Adipocyte (in vitro differentiated cells): ENCODE data around the gene FBXO21.

Source experiments
- DNase-seq: peaks from one replicate; pipeline ENCODE4 v3.0.0-alpha.2; 2015; ENCODE audit warnings: low read depth
- H3K27me3 ChIP-seq: replicated peaks from 2 replicates; pipeline ENCODE4 v1.7.0; 2013; ENCODE audit warnings: mild to moderate bottlenecking, low read length, moderate library complexity; ENCODE audit not compliant: control insufficient read depth, insufficient read depth
- H3K36me3 ChIP-seq: 2 replicates; pipeline ENCODE4 v1.7.0; 2013; ENCODE audit warnings: low read length, mild to moderate bottlenecking, moderate library complexity; ENCODE audit not compliant: control insufficient read depth, insufficient read depth, severe bottlenecking
- H3K4me1 ChIP-seq: 2 replicates; pipeline ENCODE4 v1.7.0; 2013; ENCODE audit warnings: mild to moderate bottlenecking, low read length, moderate library complexity; ENCODE audit not compliant: control insufficient read depth, insufficient read depth
- H3K4me3 ChIP-seq: 2 replicates; pipeline ENCODE4 v1.7.0; 2013; ENCODE audit warnings: mild to moderate bottlenecking, low read length, moderate library complexity
- H3K9ac ChIP-seq: 2 replicates; pipeline ENCODE4 v1.7.0; 2013; ENCODE audit warnings: mild to moderate bottlenecking, low read length, moderate library complexity
- H3K9me3 ChIP-seq: 2 replicates; pipeline ENCODE4 v1.7.0; 2013; ENCODE audit warnings: mild to moderate bottlenecking, low read length, moderate library complexity; ENCODE audit not compliant: control insufficient read depth

The FBXO21 gene

DNA sequence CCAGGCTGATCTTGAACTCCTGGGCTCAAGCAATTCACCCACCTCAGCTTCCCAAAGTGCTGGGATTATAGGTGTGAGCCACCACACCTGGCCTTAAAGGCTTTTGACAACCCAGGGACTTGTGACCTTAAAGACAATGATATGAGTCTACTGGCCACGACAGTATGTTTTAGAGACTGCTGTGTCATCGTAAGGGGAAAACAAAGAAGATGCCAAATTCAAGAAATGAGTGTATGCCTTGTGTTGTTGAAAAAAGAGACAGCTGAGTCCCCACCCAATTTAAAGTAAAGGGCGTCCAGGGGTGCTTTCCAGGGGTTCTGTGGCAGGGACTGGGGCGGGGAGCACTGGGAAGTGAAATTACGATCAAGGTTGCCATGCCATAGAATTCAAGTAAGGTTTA is 26.4 kb upstream of the FBXO21 start:
- H3K9ac ChIP-seq, result no peak overlapping the region
- no peak for DNase-seq
- peaks cover 44% of the 10 kb centered on the region for H3K27me3 ChIP-seq
- H3K9me3 ChIP-seq, result no peaks in the 10 kb centered on the region
- no peaks in the 10 kb centered on the region for H3K4me1 ChIP-seq
- H3K4me3 ChIP-seq, result no peak overlapping the region
- H3K36me3 ChIP-seq, result no peaks in the 10 kb centered on the region

DNA sequence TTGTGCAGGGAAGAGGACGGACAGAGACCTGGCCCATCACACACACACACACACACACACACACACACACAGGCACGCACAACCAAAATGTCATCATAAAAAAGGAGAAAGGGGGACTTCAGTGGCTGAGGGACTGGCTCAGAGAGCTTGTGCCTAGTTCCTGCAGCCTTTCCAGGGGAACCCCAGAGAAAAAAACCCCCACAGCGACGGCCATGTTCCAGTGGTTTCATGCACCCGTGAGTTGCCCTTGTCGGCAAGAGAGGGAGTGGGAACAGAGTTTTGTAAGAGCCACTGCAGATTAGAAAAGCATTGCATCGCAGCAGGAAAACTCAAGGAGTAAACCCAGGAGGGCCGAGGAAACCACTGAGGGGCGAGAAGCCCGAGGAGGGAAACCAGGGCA is 24.5 kb upstream of the FBXO21 start:
- no peak for DNase-seq
- no peak overlapping the region for H3K9ac ChIP-seq
- H3K36me3 ChIP-seq, result no peaks in the 10 kb centered on the region
- H3K27me3 ChIP-seq, result peaks cover 45% of the 10 kb centered on the region
- no peak overlapping the region for H3K4me3 ChIP-seq
- no peaks in the 10 kb centered on the region for H3K4me1 ChIP-seq
- H3K9me3 ChIP-seq, result no peaks in the 10 kb centered on the region

DNA sequence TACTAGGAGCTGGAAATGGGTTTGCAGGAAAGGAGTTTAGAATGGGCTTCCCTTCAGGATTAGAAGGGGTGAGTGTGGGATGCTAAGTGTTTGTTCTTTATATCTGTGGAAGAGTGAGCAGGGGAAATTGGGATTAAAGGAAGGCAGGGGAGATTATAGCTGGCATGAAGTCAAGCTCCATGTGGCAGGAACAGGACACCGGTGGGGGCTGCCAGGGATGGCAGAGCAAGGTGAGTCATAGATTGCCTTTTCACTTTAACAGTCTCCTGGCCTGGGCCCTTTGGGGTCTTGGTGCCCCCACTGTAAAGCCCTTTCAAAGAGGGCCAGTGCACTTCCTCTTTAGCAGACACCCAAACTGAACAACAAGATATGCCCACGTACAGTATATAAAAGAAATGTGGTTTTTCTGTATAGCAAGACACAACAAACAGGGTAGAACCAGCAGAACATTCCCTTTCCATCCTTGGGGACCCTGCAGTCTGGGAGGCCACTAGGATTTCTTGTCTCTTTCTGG is 23.1 kb upstream of the FBXO21 start:
- peaks cover 48% of the 10 kb centered on the region for H3K27me3 ChIP-seq
- H3K4me3 ChIP-seq, result no peak overlapping the region
- H3K36me3 ChIP-seq, result no peaks in the 10 kb centered on the region
- H3K9ac ChIP-seq, result no peak overlapping the region
- no peaks in the 10 kb centered on the region for H3K9me3 ChIP-seq
- no peaks in the 10 kb centered on the region for H3K4me1 ChIP-seq
- DNase-seq, result no peak

DNA sequence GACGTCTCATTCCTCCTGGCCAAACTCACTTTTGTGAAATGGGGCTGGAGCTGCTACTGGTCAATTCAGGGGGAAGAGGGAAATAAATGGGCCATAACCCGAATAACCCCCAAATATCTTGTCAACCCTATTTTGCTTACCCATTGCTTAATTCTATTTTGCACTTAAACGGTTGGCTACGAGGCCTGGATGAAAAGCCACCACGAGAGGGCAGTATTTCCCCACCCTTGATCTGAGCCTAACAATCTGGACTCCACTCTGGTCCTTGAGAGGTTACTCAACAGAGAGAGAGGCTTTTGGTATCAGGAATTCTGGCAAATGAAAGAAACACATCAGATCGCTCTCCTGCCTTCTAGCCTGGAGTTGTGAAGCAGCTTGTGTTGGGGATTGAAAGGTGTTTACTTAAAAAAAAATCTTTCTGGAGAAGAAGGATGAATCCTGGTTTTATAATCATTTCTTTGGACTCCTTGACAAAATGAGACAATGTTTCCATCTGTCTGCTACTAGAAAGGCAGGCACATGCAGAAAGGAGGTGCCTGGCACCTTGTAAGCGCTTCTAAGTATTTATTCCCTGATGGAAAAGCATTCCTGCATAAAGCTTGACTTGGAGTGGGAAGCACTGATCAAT is 22.4 kb upstream of the FBXO21 start:
- no peak overlapping the region for H3K4me3 ChIP-seq
- no peaks in the 10 kb centered on the region for H3K36me3 ChIP-seq
- H3K9me3 ChIP-seq, result no peaks in the 10 kb centered on the region
- H3K4me1 ChIP-seq, result no peaks in the 10 kb centered on the region
- peaks cover 51% of the 10 kb centered on the region for H3K27me3 ChIP-seq
- DNase-seq, result peak; percentile 93
- H3K9ac ChIP-seq, result no peak overlapping the region

DNA sequence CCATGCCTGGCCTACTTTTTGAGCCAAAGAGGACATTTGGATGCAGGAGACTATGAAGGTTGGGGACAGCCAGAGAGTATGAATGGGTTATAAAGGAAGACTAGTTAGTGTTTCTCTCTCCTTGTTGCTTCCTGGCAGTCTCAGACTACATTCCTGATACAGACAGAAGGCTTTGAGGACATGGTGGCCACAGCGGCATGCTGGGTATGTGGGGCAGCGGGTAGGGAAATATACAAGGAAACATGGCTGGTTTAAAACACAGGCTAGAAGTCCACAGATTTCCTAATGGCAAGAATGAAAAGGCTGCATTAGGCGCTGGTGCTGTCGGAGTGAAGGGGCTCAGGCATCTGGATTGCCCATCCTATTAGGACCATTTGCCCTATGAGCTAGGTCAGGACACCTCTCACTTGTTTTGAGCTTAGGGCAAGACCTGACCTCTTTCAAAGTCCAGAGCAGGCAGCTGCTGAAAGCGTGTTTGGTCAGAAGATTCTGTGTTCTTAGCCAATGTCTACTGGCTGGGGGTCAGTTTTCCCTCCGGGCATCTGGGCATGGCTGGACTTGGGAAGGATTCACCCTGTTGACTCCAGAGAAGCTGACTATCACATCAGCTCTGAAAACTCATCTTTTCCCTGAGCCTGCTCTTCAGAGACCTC is 20.1 kb upstream of the FBXO21 start:
- Histone ChIP-seq H3K27me3 (peaks cover 48% of the 10 kb centered on the region), H3K9me3 (no peaks in the 10 kb centered on the region), H3K9ac (no peak overlapping the region), H3K4me3 (no peak overlapping the region), H3K4me1 (no peaks in the 10 kb centered on the region), H3K36me3 (no peaks in the 10 kb centered on the region)
- no peak for DNase-seq

DNA sequence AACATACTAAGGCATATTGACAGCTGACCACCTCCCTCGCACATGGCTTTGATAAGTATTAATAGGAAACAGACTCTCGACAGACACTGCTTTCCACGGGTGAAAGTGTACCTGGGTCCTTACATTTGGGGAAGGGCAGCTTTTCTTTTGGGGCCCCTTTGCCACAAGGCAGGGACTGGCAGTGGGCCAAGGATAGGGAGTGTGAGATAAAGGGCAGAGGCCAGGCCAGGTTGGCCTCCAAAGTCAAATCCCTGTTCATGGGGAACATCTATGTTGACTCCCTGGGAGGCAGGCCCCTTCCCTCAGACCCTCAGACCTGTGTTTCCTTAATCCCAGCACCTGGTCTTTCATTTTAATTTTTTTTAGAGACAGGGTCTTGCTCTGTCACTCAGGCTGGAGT is 19.4 kb upstream of the FBXO21 start:
- no peaks in the 10 kb centered on the region for H3K4me1 ChIP-seq
- H3K9ac ChIP-seq, result no peak overlapping the region
- H3K4me3 ChIP-seq, result no peak overlapping the region
- no peak for DNase-seq
- H3K9me3 ChIP-seq, result no peaks in the 10 kb centered on the region
- no peaks in the 10 kb centered on the region for H3K36me3 ChIP-seq
- peaks cover 42% of the 10 kb centered on the region for H3K27me3 ChIP-seq

DNA sequence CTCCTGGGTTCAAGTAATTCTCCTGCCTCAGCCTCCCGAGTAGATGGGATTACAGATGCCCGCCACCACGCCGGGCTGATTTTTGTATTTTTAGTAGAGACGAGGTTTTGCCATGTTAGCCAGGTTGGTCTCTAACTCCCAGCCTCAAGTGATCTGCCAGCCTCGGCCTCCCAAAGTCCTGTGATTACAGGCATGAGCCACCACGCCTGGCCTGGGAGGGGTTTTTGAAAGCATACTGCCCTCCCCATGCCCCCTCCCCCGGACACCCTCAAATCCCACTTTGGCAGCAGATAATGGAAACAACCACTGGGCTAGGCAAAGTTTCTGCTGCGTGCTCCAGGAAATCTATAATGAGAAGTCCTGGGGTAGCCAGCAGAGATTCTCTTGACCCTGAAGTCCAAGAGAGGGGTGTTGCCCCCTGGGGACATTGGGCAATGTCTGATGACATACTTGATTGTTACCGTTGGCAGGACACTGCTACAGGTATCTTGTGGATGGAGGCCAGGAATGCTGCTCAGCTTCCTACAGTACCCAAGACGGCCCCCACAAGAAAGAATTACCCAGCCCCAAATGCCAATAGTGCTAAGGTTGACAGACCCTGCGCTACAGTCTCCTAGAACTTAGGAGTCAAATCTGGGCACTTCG is 18.7 kb upstream of the FBXO21 start:
- no peak for DNase-seq
- Histone ChIP-seq H3K27me3 (peaks cover 36% of the 10 kb centered on the region), H3K4me1 (no peaks in the 10 kb centered on the region), H3K4me3 (no peak overlapping the region), H3K9ac (no peak overlapping the region), H3K9me3 (no peaks in the 10 kb centered on the region), H3K36me3 (no peaks in the 10 kb centered on the region)

DNA sequence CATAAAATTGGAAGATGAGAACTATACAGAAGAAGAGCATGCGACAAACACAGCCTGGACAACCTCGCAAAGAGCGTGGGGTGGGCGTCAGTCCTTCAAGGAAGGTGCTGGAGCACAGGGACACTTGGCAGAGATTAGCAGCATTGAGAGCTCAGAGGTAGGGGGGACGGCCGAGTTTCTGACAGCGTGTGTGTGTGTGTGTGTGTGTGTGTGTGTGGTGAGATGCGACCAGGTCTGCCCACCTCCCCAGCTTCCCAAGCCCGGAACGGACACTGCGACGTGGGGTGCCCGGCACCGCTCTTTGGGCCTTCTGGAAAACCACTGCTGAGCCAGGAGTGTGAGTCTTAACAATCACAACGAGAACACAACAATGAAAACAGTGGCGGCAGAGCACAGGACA is 17.9 kb upstream of the FBXO21 start:
- no peak for DNase-seq
- H3K9ac ChIP-seq, result no peak overlapping the region
- H3K9me3 ChIP-seq, result no peaks in the 10 kb centered on the region
- H3K27me3 ChIP-seq, result peaks cover 29% of the 10 kb centered on the region
- no peaks in the 10 kb centered on the region for H3K4me1 ChIP-seq
- H3K36me3 ChIP-seq, result no peaks in the 10 kb centered on the region
- H3K4me3 ChIP-seq, result no peak overlapping the region

DNA sequence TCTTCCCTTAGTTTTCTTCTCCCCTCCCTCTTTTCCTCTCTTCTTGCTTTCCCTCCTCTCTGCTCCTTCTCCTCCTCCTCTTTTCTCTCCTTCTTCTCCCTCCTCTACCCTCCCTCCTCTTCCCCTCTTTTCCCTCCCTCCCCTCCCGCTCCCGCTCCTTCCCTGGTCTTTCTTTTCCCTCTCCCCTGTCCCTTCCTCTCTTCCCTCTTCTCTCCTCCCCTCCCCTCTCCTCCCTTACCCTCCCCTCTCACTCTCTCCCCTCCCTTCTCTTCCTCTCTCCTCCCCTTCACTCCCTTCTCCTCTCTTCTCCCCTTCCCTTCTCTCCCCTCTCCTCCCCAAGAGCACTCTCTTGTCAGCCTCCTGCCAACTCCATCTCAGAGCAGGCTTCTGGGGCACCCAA is 17.4 kb upstream of the FBXO21 start:
- Histone ChIP-seq H3K36me3 (no peaks in the 10 kb centered on the region), H3K4me1 (no peaks in the 10 kb centered on the region), H3K27me3 (peaks cover 30% of the 10 kb centered on the region), H3K9ac (no peak overlapping the region), H3K9me3 (no peaks in the 10 kb centered on the region), H3K4me3 (no peak overlapping the region)
- no peak for DNase-seq

DNA sequence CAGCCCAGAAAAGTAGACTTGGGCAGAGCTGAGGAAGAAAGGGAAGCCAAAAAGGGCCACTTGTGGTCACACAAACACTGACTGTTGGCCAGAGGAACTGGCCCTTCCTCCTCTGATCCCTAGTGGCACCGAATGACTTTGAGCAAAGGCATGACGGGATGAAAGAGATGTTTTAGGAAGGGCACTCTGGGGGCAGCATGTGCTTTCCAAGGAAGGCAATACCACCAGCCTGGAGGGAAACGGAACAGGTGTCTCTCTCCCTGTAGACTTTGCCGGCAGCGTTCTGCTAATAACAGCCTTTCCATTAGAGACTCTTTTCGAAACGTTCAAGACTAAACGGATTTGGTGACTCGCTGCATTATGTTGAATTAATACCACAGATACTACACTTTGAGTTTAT is 12.3 kb upstream of the FBXO21 start:
- Histone ChIP-seq H3K4me3 (no peak overlapping the region), H3K36me3 (no peaks in the 10 kb centered on the region), H3K9me3 (peaks cover 5% of the 10 kb centered on the region), H3K4me1 (no peaks in the 10 kb centered on the region), H3K9ac (no peak overlapping the region), H3K27me3 (peaks cover 22% of the 10 kb centered on the region)
- DNase-seq, result no peak

DNA sequence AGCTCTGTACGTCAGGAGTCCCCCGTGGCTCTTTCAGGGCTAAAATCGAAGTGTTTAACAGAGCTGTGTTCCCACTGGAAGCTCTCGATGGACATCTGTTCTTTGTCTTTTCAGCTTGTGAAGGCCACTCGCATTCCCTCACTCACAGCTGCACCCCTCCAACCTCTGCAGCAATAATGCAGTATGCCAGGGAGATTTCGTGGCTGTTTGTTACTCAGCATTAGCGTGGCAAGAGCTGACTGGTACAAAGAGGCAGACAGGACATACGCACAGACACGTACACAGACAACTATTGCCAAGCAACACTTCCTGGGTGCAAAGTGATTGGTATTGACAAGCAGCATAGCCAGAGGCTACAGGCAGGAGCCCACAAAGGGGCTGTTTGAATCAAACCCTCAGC is 11.8 kb upstream of the FBXO21 start:
- no peak for DNase-seq
- H3K9me3 ChIP-seq, result peaks cover 5% of the 10 kb centered on the region
- no peak overlapping the region for H3K9ac ChIP-seq
- H3K4me1 ChIP-seq, result no peaks in the 10 kb centered on the region
- H3K4me3 ChIP-seq, result no peak overlapping the region
- H3K36me3 ChIP-seq, result no peaks in the 10 kb centered on the region
- H3K27me3 ChIP-seq, result peaks cover 23% of the 10 kb centered on the region
